HepG2 (cell line): Measurements from ENCODE around the gene KCNG4. TPM values are rescaled to one million over a fixed set of nuclear protein-coding genes. Genes with fewer than 3 reads are reported as not detected.

ENCODE experiments used
- ATAC-seq: fragments of 200-7000 bp; cut with Tn5 transposase; 3 replicates; pipeline ENCODE4 v1.9.1; 2020; ENCODE audit warnings: mild to moderate bottlenecking, moderate library complexity
- BruUV-seq: library from RNA; stranded (reverse); fragments of 400-500 nt; replicated peaks from 2 replicates; lab custom pipeline; 2021; lab: Mats Ljungman, UMichigan
- CTCF ChIA-PET: fragments of 300-600 bp; formaldehyde crosslinking; extraction: SDS; loops from one replicate; lab custom pipeline; 2021; ENCODE audit warnings: low total read pairs, inconsistent platforms, low intra/inter-chr PET ratio; lab: Yijun Ruan, JAX
- POLR2A ChIA-PET: fragments of 350-600 bp; sonication (Branson Sonifier 250); formaldehyde crosslinking; loops from one replicate; lab custom pipeline; 2020; ENCODE audit warnings: antibody characterized with exemption, inconsistent platforms; lab: Yijun Ruan, JAX
- DNase-seq: peaks from one replicate; pipeline ENCODE4 v3.0.0-alpha.2; 2015; ENCODE audit warnings: low spot score
- FAIRE-seq: peaks from 3 replicates; lab custom pipeline; 2011; peaks lifted over from hg19 to GRCh38; lab: Jason Lieb, UNC
- H2AFZ ChIP-seq: one replicate; pipeline ENCODE4 v1.6.1; 2011; ENCODE audit warnings: low read length, inconsistent platforms
- H3K27ac ChIP-seq: fragments of 300-600 bp; 3 replicates; pipeline ENCODE4 v1.8.0; 2011; ENCODE audit warnings: mixed run types, mild to moderate bottlenecking, mixed read lengths, low read length, inconsistent platforms; ENCODE audit not compliant: insufficient read depth; ENCODE audit errors: extremely low read length
- H3K27me3 ChIP-seq, 2 experiments: fragments of 200-600 bp in 1 of 2; 2 replicates in 1 of 2; 3 replicates in 1 of 2; pipeline versions ENCODE4 v1.6.0 to v1.8.0; 2011; ENCODE audit warnings: low read length in 2 of 2, mild to moderate bottlenecking in 2 of 2, moderate library complexity in 2 of 2, inconsistent platforms in 1 of 2; ENCODE audit not compliant: insufficient read depth in 2 of 2, control insufficient read depth in 1 of 2
- H3K36me3 ChIP-seq, 2 experiments: fragments of 200-600 bp in 1 of 2; replicated peaks in 1 of 2; 2 replicates in 1 of 2; 3 replicates in 1 of 2; pipeline versions ENCODE4 v1.5.1 to v1.8.0; 2011; ENCODE audit warnings: low read length in 2 of 2, inconsistent platforms in 1 of 2; ENCODE audit not compliant: insufficient read depth in 2 of 2, control insufficient read depth in 1 of 2
- H3K4me1 ChIP-seq: 2 replicates; pipeline ENCODE4 v1.5.1; 2012; ENCODE audit warnings: low read length, inconsistent platforms; ENCODE audit not compliant: insufficient read depth
- H3K4me2 ChIP-seq: 2 replicates; pipeline ENCODE4 v1.6.0; 2011; ENCODE audit warnings: low read depth, low read length, inconsistent platforms
- H3K4me3 ChIP-seq, 3 experiments: fragments of 200-600 bp in 1 of 3; sonication (generic), shearing (Covaris generic) in 1 of 3; replicated peaks in 1 of 3; 2 replicates each; pipeline ENCODE4 v1.5.1; 2011 to 2016; ENCODE audit warnings: low read length in 3 of 3, inconsistent platforms in 2 of 3, low read depth in 2 of 3, mild to moderate bottlenecking in 2 of 3, control low read depth in 1 of 3, mixed read lengths in 1 of 3; ENCODE audit not compliant: insufficient read depth in 1 of 3
- H3K79me2 ChIP-seq: one replicate; pipeline ENCODE4 v1.6.1; 2011; ENCODE audit warnings: low read length, inconsistent platforms; ENCODE audit not compliant: insufficient read depth
- H3K9ac ChIP-seq: 2 replicates; pipeline ENCODE4 v1.6.0; 2011; ENCODE audit warnings: mild to moderate bottlenecking, low read depth, low read length, inconsistent platforms; ENCODE audit not compliant: insufficient read depth
- H3K9me3 ChIP-seq: 2 replicates; pipeline ENCODE4 v1.5.1; 2012; ENCODE audit warnings: mild to moderate bottlenecking, low read length
- H4K20me1 ChIP-seq: 2 replicates; pipeline ENCODE4 v1.6.0; 2011; ENCODE audit warnings: inconsistent platforms, mild to moderate bottlenecking, low read length, moderate library complexity; ENCODE audit not compliant: insufficient read depth
- ATAD3A ChIP-seq: sonication (generic); formaldehyde crosslinking; IDR thresholded peaks from 2 replicates; pipeline ENCODE4 v1.4.0; 2020; ENCODE audit warnings: missing genetic modification reagents
- CHCHD3 ChIP-seq: sonication (generic); formaldehyde crosslinking; IDR thresholded peaks from 2 replicates; pipeline ENCODE4 v1.8.0; 2022; ENCODE audit warnings: mild to moderate bottlenecking, missing genetic modification reagents, moderate library complexity
- FOXJ3 ChIP-seq: sonication (generic); formaldehyde crosslinking; IDR thresholded peaks from 2 replicates; pipeline ENCODE4 v1.4.0; 2020; ENCODE audit warnings: missing genetic modification reagents, mild to moderate bottlenecking, borderline replicate concordance
- MATR3 ChIP-seq: sonication (generic); formaldehyde crosslinking; IDR thresholded peaks from 2 replicates; pipeline ENCODE4 v1.4.0; 2020; ENCODE audit warnings: missing genetic modification reagents
- MEF2D ChIP-seq: sonication (generic); formaldehyde crosslinking; IDR thresholded peaks from 2 replicates; pipeline ENCODE4 v1.5.1; 2020; ENCODE audit warnings: mild to moderate bottlenecking, missing genetic modification reagents
- MZF1 ChIP-seq: sonication (generic); formaldehyde crosslinking; IDR thresholded peaks from 2 replicates; pipeline ENCODE4 v1.8.1; 2023; ENCODE audit warnings: mild to moderate bottlenecking, missing genetic modification reagents, borderline replicate concordance
- PHF5A ChIP-seq: IDR thresholded peaks from one replicate; pipeline ENCODE4 v1.6.1; 2018; ENCODE audit warnings: low read depth, missing genetic modification reagents; ENCODE audit not compliant: unreplicated experiment
- WIZ ChIP-seq: sonication (generic); formaldehyde crosslinking; IDR thresholded peaks from 2 replicates; pipeline ENCODE4 v1.5.1; 2020; ENCODE audit warnings: mild to moderate bottlenecking, missing genetic modification reagents
- ZNF432 ChIP-seq: sonication (generic); formaldehyde crosslinking; IDR thresholded peaks from 2 replicates; pipeline ENCODE4 v1.5.0; 2020; ENCODE audit warnings: missing genetic modification reagents, mild to moderate bottlenecking, borderline replicate concordance
- ZNF460 ChIP-seq: sonication (generic); formaldehyde crosslinking; IDR thresholded peaks from 2 replicates; pipeline ENCODE4 v1.5.1; 2020; ENCODE audit warnings: missing genetic modification reagents, mild to moderate bottlenecking, borderline replicate concordance
- ZNF652 ChIP-seq: IDR thresholded peaks from 2 replicates; pipeline ENCODE4 v1.6.1; 2016; ENCODE audit warnings: low read depth, borderline replicate concordance
- ZNF720 ChIP-seq: sonication (generic); formaldehyde crosslinking; IDR thresholded peaks from 2 replicates; pipeline ENCODE4 v1.4.0; 2020; ENCODE audit warnings: missing genetic modification reagents
- ZNF768 ChIP-seq: sonication (generic); formaldehyde crosslinking; IDR thresholded peaks from 2 replicates; pipeline ENCODE4 v1.4.0; 2020; ENCODE audit warnings: missing genetic modification reagents
- ZNF800 ChIP-seq: sonication (generic); formaldehyde crosslinking; IDR thresholded peaks from 2 replicates; pipeline ENCODE4 v1.4.0; 2020; ENCODE audit warnings: missing genetic modification reagents
- WGBS: methylation state at CpG from one replicate; pipeline ENCODE4 v1.1.6; 2017; ENCODE audit warnings: low lambda C conversion rate; 5-methylcytosine and 5-hydroxymethylcytosine counted together
- in situ Hi-C: cut with HindIII; loops from 2 replicates; pipeline ENCODE4 v1.10.0; 2017; ENCODE audit warnings: low pct_unique_long_range_greater_than_20kb; ENCODE audit not compliant: extremely low pct_ligation_motif_present
- intact Hi-C: fragments of 100-400 bp; cut with micrococcal nuclease; formaldehyde crosslinking; loops from one replicate; pipeline ENCODE4 v1.10.0; 2022; ENCODE audit not compliant: unreplicated experiment
- polyA plus RNA-seq, 8 experiments: library from polyadenylated mRNA; depleted of rRNA in 3 of 8; stranded (reverse) in 7 of 8; unstranded in 1 of 8; fragments of >200 nt; fragmentation: Illumina TruSeq in 4 of 8; extraction: Trizol in 4 of 8; gene quantifications; 2 replicates each; pipeline versions ENCODE4 v1.2.1 to v1.2.3, GENCODE V29; 2011 to 2016; ENCODE audit warnings: low read depth in 4 of 8, missing spikeins in 1 of 8, mixed read lengths in 1 of 8; ENCODE audit not compliant: insufficient read depth in 1 of 8
- total RNA-seq, 5 experiments: library from RNA; depleted of rRNA; stranded (reverse); fragments of >200 nt; fragmentation: Illumina TruSeq; extraction: Trizol; gene quantifications; 2 replicates each; pipeline ENCODE4 v1.2.3, GENCODE V29; 2016; ENCODE audit warnings: low read depth in 1 of 5

KCNG4 gene
- total and polyA plus RNA-seq, 2 of the 13 experiments (the other 11 are each of a cell fraction or from before 2014, with no cell fraction given) = not detected

DNA sequence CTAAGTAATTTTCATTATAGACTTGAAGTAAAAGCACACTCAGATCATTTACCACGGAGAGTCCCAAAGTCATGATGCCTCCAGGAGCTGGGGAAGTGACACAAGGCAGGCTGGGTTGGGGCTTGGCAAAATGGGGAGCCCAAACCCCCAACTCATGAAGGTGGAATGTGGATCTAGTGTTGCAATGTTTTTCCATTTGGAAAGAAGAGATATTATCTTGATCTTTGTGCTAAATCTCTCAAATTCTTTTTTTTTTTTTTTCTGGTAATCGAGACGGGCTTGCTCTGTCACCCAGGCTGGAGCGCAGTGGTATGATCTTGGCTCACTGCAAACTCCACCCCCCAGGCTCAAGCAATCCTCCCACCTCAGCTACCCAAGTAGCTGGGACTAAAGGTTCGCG, 7.5 kb upstream of the KCNG4 start:
- Histone ChIP-seq H3K4me3 (no peak overlapping the region), H3K36me3 (no peaks in the 10 kb centered on the region), H3K9me3 (no peaks in the 10 kb centered on the region), H3K79me2 (no peaks in the 10 kb centered on the region), H2AFZ (no peak overlapping the region), H3K4me1 (no peaks in the 10 kb centered on the region), H4K20me1 (no peaks in the 10 kb centered on the region), H3K27me3 (peaks cover 6 to 53% of the 10 kb centered on the region in 2 experiments), H3K27ac (no peak overlapping the region), H3K4me2 (no peak overlapping the region), H3K9ac (no peak overlapping the region)
- ChIA-PET CTCF (no interaction called here), POLR2A (no interaction called here)
- DNase-seq = no peak
- FAIRE-seq = no peak
- in situ Hi-C loops = no loop called here
- TF ChIP-seq MATR3 (CRISPR knock-in tag) (no peak), ZNF652 (CRISPR knock-in tag) (no peak), FOXJ3 (no peak), ZNF432 (no peak), ZNF460 (CRISPR knock-in tag) (no peak), ZNF720 (CRISPR knock-in tag) (no peak), MZF1 (CRISPR knock-in tag) (no peak), MEF2D (no peak), ZNF800 (CRISPR knock-in tag) (no peak), WIZ (CRISPR knock-in tag) (no peak), ZNF768 (no peak), ATAD3A (CRISPR knock-in tag) (no peak), PHF5A (CRISPR knock-in tag) (no peak), CHCHD3 (CRISPR knock-in tag) (no peak)
- no TSS peak for BruUV-seq
- no peak for ATAC-seq
- intact Hi-C loops = no loop called here
- WGBS = 57% methylated on average over 6 of the region's 6 CpGs
